Activated T-helper 1 cell treated with anti-CD3 and anti-CD28 coated beads, Interleukin-12 subunit alpha, Interleukin-12 subunit beta, Interleukin-2, Interleukin-4 antibody, amounts not matched to agents 30 ng/mL and 10 ng/mL and 1 ng/mL, durations not matched to agents 14 hours and 24 hours and 36 hours (primary cell): ENCODE data around the gene STOM. TPM values are rescaled to one million over a fixed set of nuclear protein-coding genes. Genes with fewer than 3 reads are reported as not detected.
"Not testable (repeated sequence)": the region's sequence is repeated elsewhere in the genome, so short reads cannot be mapped to it uniquely, and the experiment has no call there.

Experiments
- DNase-seq: peaks from one replicate; pipeline ENCODE4 v3.0.0; 2021; ENCODE audit warnings: low spot score
- H3K27ac Mint-ChIP-seq: one replicate; pipeline ENCODE4 v1.8.0; 2021; ENCODE audit warnings: mild to moderate bottlenecking, mixed read lengths
- H3K27me3 Mint-ChIP-seq: one replicate; pipeline ENCODE4 v1.8.0; 2022; ENCODE audit warnings: mild to moderate bottlenecking, moderate library complexity, mixed read lengths; ENCODE audit not compliant: insufficient read depth
- H3K36me3 Mint-ChIP-seq: one replicate; pipeline ENCODE4 v1.8.0; 2021; ENCODE audit warnings: low read depth, mixed read lengths
- H3K4me1 Mint-ChIP-seq: one replicate; pipeline ENCODE4 v1.8.0; 2021; ENCODE audit warnings: low read depth, mixed read lengths
- H3K4me3 Mint-ChIP-seq: one replicate; pipeline ENCODE4 v1.8.0; 2021; ENCODE audit warnings: mild to moderate bottlenecking, moderate library complexity, mixed read lengths
- H3K9me3 Mint-ChIP-seq: one replicate; pipeline ENCODE4 v1.8.0; 2021; ENCODE audit warnings: mixed read lengths
- intact Hi-C: fragments of 100-400 bp; cut with micrococcal nuclease; formaldehyde crosslinking; loops from one replicate; pipeline ENCODE4 v1.15.1; 2024
- total RNA-seq: library from RNA; stranded (reverse); gene quantifications from 2 replicates; pipeline ENCODE4 v1.2.3, GENCODE V29; 2022

Gene STOM
- 51.1 and 51.7 TPM in 2 replicates for total RNA-seq

GRCh38 chr9:121369595-121370265 lies at the start of gene STOM:
TSS of gene STOM (minus strand) at chr9:121370250. CDS start at chr9:121370187, 63 bp downstream.
- Mint-ChIP-seq H3K9me3 (no peaks in the 10 kb centered on the region), H3K27me3 (no peaks in the 10 kb centered on the region), H3K4me1 (peaks cover 77% of the 10 kb centered on the region), H3K27ac (peak within 1 kb of the TSS; percentile 96), H3K4me3 (peak within 1 kb of the TSS; percentile 87), H3K36me3 (peaks cover 21% of the 10 kb centered on the region)
- DNase-seq = no peak
- intact Hi-C loops = loop anchor here (1.0 to 5.0 kb wide), 6 partner anchors 10 to 657 kb away; partner anchors contain the start of gene MEGF9

- intact Hi-C loops = no loop called here
- no peak for DNase-seq
- H3K4me1 Mint-ChIP-seq = no peaks in the 10 kb centered on the region
- H3K27me3 Mint-ChIP-seq = peaks cover 18% of the 10 kb centered on the region
- H3K36me3 Mint-ChIP-seq = no peaks in the 10 kb centered on the region
- no peak overlapping the region for H3K4me3 Mint-ChIP-seq
- no peaks in the 10 kb centered on the region for H3K9me3 Mint-ChIP-seq
- H3K27ac Mint-ChIP-seq = no peak overlapping the region
These were observed 41.9 kb upstream of the STOM start for GRCh38 chr9:121411993-121412392.

GRCh38 chr9:121405899-121406298 lies 35.8 kb upstream of the STOM start:
- Mint-ChIP-seq H3K4me1 (no peaks in the 10 kb centered on the region), H3K4me3 (no peak overlapping the region), H3K27ac (no peak overlapping the region), H3K36me3 (no peaks in the 10 kb centered on the region), H3K27me3 (peaks cover 35% of the 10 kb centered on the region), H3K9me3 (peaks cover 4% of the 10 kb centered on the region)
- intact Hi-C loops = no loop called here
- no peak for DNase-seq

GRCh38 chr9:121404906-121405305 lies 34.9 kb upstream of the STOM start:
- Mint-ChIP-seq H3K27me3 (peaks cover 33% of the 10 kb centered on the region), H3K27ac (no peak overlapping the region), H3K9me3 (peaks cover 4% of the 10 kb centered on the region), H3K36me3 (no peaks in the 10 kb centered on the region), H3K4me3 (no peak overlapping the region), H3K4me1 (no peaks in the 10 kb centered on the region)
- intact Hi-C loops = loop anchor here (5.0 kb wide), 1 partner anchor 52 kb away; no protein-coding TSS in a partner anchor
- DNase-seq = no peak

- H3K27ac Mint-ChIP-seq = no peak overlapping the region
- no peak for DNase-seq
- peaks cover 4% of the 10 kb centered on the region for H3K9me3 Mint-ChIP-seq
- H3K4me1 Mint-ChIP-seq = no peaks in the 10 kb centered on the region
- intact Hi-C loops = loop anchor here (1.0 to 5.0 kb wide), 6 partner anchors 24 to 187 kb away; no protein-coding TSS in a partner anchor
- H3K4me3 Mint-ChIP-seq = no peak overlapping the region
- H3K27me3 Mint-ChIP-seq = peaks cover 22% of the 10 kb centered on the region
- H3K36me3 Mint-ChIP-seq = no peaks in the 10 kb centered on the region
These were observed 30.0 kb upstream of the STOM start for GRCh38 chr9:121399883-121400607.

GRCh38 chr9:121399126-121399882 lies 29.3 kb upstream of the STOM start:
- H3K4me3 Mint-ChIP-seq = no peak overlapping the region
- H3K9me3 Mint-ChIP-seq = peaks cover 4% of the 10 kb centered on the region
- intact Hi-C loops = no loop called here
- DNase-seq = no peak
- H3K4me1 Mint-ChIP-seq = no peaks in the 10 kb centered on the region
- H3K27me3 Mint-ChIP-seq = peaks cover 20% of the 10 kb centered on the region
- H3K27ac Mint-ChIP-seq = no peak overlapping the region
- no peaks in the 10 kb centered on the region for H3K36me3 Mint-ChIP-seq

- Mint-ChIP-seq H3K27ac (no peak overlapping the region), H3K27me3 (peaks cover 20% of the 10 kb centered on the region), H3K9me3 (peaks cover 4% of the 10 kb centered on the region), H3K36me3 (no peaks in the 10 kb centered on the region), H3K4me1 (peaks cover 4% of the 10 kb centered on the region), H3K4me3 (no peak overlapping the region)
- no peak for DNase-seq
- intact Hi-C loops = no loop called here
These were observed 28.3 kb upstream of the STOM start for GRCh38 chr9:121398374-121398773.

GRCh38 chr9:121397277-121397676 lies 27.2 kb upstream of the STOM start:
- Mint-ChIP-seq H3K27me3 (peaks cover 12% of the 10 kb centered on the region), H3K4me1 (peaks cover 15% of the 10 kb centered on the region)
- H3K27ac Mint-ChIP-seq, intact Hi-C loops, H3K9me3 Mint-ChIP-seq, H3K36me3 Mint-ChIP-seq, H3K4me3 Mint-ChIP-seq, DNase-seq: not testable (repeated sequence)

GRCh38 chr9:121395558-121395957 lies 25.5 kb upstream of the STOM start:
- peaks cover 18% of the 10 kb centered on the region for H3K4me1 Mint-ChIP-seq
- peaks cover 4% of the 10 kb centered on the region for H3K9me3 Mint-ChIP-seq
- intact Hi-C loops = no loop called here
- no peak overlapping the region for H3K27ac Mint-ChIP-seq
- H3K4me3 Mint-ChIP-seq = no peak overlapping the region
- DNase-seq = no peak
- peaks cover 6% of the 10 kb centered on the region for H3K27me3 Mint-ChIP-seq
- no peaks in the 10 kb centered on the region for H3K36me3 Mint-ChIP-seq

- no peak overlapping the region for H3K4me3 Mint-ChIP-seq
- H3K4me1 Mint-ChIP-seq = peaks cover 18% of the 10 kb centered on the region
- DNase-seq = no peak
- H3K9me3 Mint-ChIP-seq = peaks cover 4% of the 10 kb centered on the region
- no peak overlapping the region for H3K27ac Mint-ChIP-seq
- no peaks in the 10 kb centered on the region for H3K36me3 Mint-ChIP-seq
- H3K27me3 Mint-ChIP-seq = peaks cover 4% of the 10 kb centered on the region
- intact Hi-C loops = no loop called here
These were observed 24.2 kb upstream of the STOM start for GRCh38 chr9:121394292-121394691.

GRCh38 chr9:121393318-121393717 lies 23.3 kb upstream of the STOM start:
- H3K27ac Mint-ChIP-seq = peak overlapping the region; percentile 31
- peaks cover 4% of the 10 kb centered on the region for H3K27me3 Mint-ChIP-seq
- peaks cover 4% of the 10 kb centered on the region for H3K9me3 Mint-ChIP-seq
- intact Hi-C loops = no loop called here
- no peak for DNase-seq
- H3K36me3 Mint-ChIP-seq = no peaks in the 10 kb centered on the region
- H3K4me1 Mint-ChIP-seq = peaks cover 18% of the 10 kb centered on the region
- H3K4me3 Mint-ChIP-seq = no peak overlapping the region

GRCh38 chr9:121390372-121390771 lies 20.3 kb upstream of the STOM start:
- no peaks in the 10 kb centered on the region for H3K36me3 Mint-ChIP-seq
- H3K9me3 Mint-ChIP-seq = no peaks in the 10 kb centered on the region
- no peak overlapping the region for H3K4me3 Mint-ChIP-seq
- intact Hi-C loops = no loop called here
- H3K27me3 Mint-ChIP-seq = peaks cover 16% of the 10 kb centered on the region
- H3K4me1 Mint-ChIP-seq = peaks cover 18% of the 10 kb centered on the region
- no peak overlapping the region for H3K27ac Mint-ChIP-seq
- no peak for DNase-seq
